K562 (cell line): ENCODE data around the gene PLCL1. TPM values are rescaled to one million over a fixed set of nuclear protein-coding genes. Genes with fewer than 3 reads are reported as not detected.
A peak's percentile ranks its signal among the peaks of the same experiment; 100 is the strongest.

Source experiments
- CBFA2T2 ChIP-seq: fragments of 450-650 bp; conservative IDR thresholded peaks from 2 replicates; pipeline ENCODE4 v1.6.1; 2017; ENCODE audit warnings: mild to moderate bottlenecking
- CEBPB ChIP-seq: fragments of 450-650 bp; IDR thresholded peaks from 2 replicates; pipeline ENCODE4 v1.6.1; 2016; ENCODE audit warnings: missing genetic modification characterization, missing compliant biosample characterization
- CEBPZ ChIP-seq: fragments of 150-350 bp; IDR thresholded peaks from 2 replicates; pipeline ENCODE4 v1.6.1; 2014; ENCODE audit warnings: low read depth, mild to moderate bottlenecking, low read length, borderline replicate concordance
- FOXA3 ChIP-seq, 2 experiments: fragments of 450-650 bp in 1 of 2; sonication (generic) in 1 of 2; formaldehyde crosslinking; IDR thresholded peaks in 1 of 2; conservative IDR thresholded peaks in 1 of 2; 2 replicates each; pipeline versions ENCODE4 v1.4.0 to v1.8.0; 2020 to 2022; ENCODE audit warnings: mild to moderate bottlenecking in 2 of 2, missing genetic modification reagents in 1 of 2
- HDGF ChIP-seq: fragments of 450-650 bp; IDR thresholded peaks from 2 replicates; pipeline ENCODE4 v1.6.1; 2016
- MTA2 ChIP-seq: fragments of 450-650 bp; IDR thresholded peaks from 2 replicates; pipeline ENCODE4 v1.6.1; 2016; ENCODE audit warnings: low read depth
- NCOA1 ChIP-seq: fragments of 450-650 bp; IDR thresholded peaks from 2 replicates; pipeline ENCODE4 v1.6.1; 2016; ENCODE audit warnings: low read depth
- NCOA2 ChIP-seq, 2 experiments: fragments of 450-650 bp; IDR thresholded peaks; 2 replicates each; pipeline ENCODE4 v1.6.1; 2018; ENCODE audit warnings: mild to moderate bottlenecking in 2 of 2, moderate library complexity in 1 of 2; ENCODE audit not compliant: partially characterized antibody in 2 of 2
- SAFB2 ChIP-seq: fragments of 200-400 bp; formaldehyde crosslinking; IDR thresholded peaks from 2 replicates; pipeline ENCODE4 v1.6.1; 2018; ENCODE audit warnings: borderline replicate concordance, low read length, low read depth, moderate library complexity; ENCODE audit not compliant: severe bottlenecking
- TOE1 ChIP-seq, 2 experiments: fragments of 450-650 bp in 1 of 2; sonication (generic) in 1 of 2; formaldehyde crosslinking in 1 of 2; IDR thresholded peaks; 2 replicates each; pipeline versions ENCODE4 v1.7.1 to v1.8.0; 2016 to 2022; ENCODE audit warnings: borderline replicate concordance in 2 of 2, mild to moderate bottlenecking in 2 of 2, antibody characterized with exemption in 1 of 2, inconsistent platforms in 1 of 2, low read depth in 1 of 2, missing genetic modification reagents in 1 of 2, moderate library complexity in 1 of 2
- TRIM24 ChIP-seq, 2 experiments: fragments of 450-650 bp; IDR thresholded peaks; 2 replicates each; pipeline ENCODE4 v1.6.1; 2016
- ZBTB40 ChIP-seq, 2 experiments: fragments of 450-650 bp in 1 of 2; sonication (generic) in 1 of 2; formaldehyde crosslinking in 1 of 2; IDR thresholded peaks; 2 replicates each; pipeline versions ENCODE4 v1.7.1 to v1.9.0; 2016 to 2022; ENCODE audit warnings: inconsistent platforms in 1 of 2, mild to moderate bottlenecking in 1 of 2, missing genetic modification reagents in 1 of 2
- polyA plus RNA-seq, 8 experiments: library from polyadenylated mRNA; depleted of rRNA in 4 of 8; stranded (reverse) in 5 of 8; unstranded in 3 of 8; fragments of >200 nt; fragmentation: Nextera tagmentation in 2 of 8; fragmentation: Illumina TruSeq in 1 of 8; extraction: Ambion mirVana in 2 of 8; extraction: Trizol in 1 of 8; gene quantifications; 2 replicates each; pipeline versions ENCODE4 v1.2.1 to v1.2.3, GENCODE V29; 2011 to 2014; ENCODE audit warnings: inconsistent platforms in 1 of 8, missing spikeins in 1 of 8
- total RNA-seq, 7 experiments: library from RNA; depleted of rRNA in 6 of 7; stranded (reverse); fragments of >200 nt in 6 of 7; fragmentation: Illumina TruSeq in 2 of 7; extraction: Trizol in 2 of 7; gene quantifications; 2 replicates each; pipeline versions ENCODE4 v1.2.1 to v1.2.3, GENCODE V29; 2011 to 2021; ENCODE audit warnings: low replicate concordance in 1 of 7
- TF ChIP-seq, protein P1 (sequence below): fragments of 200-800 bp; sonication (Bioruptor generic); IDR thresholded peaks from 2 replicates; pipeline ENCODE4 v1.6.1; 2017; ENCODE audit warnings: missing genetic modification characterization, missing compliant biosample characterization

Gene PLCL1
- total and polyA plus RNA-seq, 9 of the 15 experiments (the other 6 are each of a cell fraction or from before 2014, with no cell fraction given) = 2.0 to 17.7 (median 8.6) TPM

DNA sequence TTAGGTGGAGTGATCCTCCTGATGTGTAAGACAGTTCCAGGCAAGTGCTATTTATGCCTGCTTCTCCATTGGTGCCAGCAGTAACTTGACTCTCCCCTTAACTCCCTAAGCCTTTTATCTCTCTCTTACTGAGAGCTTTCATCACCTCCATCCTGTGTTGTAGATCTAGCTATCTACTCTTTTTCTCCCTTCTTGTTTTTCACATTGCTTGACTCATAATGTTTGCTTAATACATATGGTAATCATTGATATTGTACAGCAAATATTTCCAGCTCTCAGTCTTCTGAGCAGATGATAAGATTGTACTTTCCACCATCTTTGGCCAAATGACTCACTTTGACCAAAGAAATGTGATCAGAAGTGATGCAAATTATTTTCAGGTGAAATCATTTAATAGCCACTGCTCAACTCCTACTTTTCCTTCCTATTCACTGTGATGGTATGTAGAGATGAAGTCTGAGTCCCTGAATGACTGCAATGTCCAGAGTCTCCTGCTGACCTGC, 165.0 kb downstream of the PLCL1 start (continued):
- TF ChIP-seq CEBPB (tag) (peak; percentile 44; the same call in 1 of the 2 replicates), HDGF (no peak), CEBPZ (no peak), ZBTB40 (IDR thresholded peaks at IDR 0.05) (no peak), ZBTB40 (CRISPR knock-in tag; IDR thresholded peaks at IDR 0.05) (no peak), FOXA3 (CRISPR knock-in tag; conservative IDR thresholded peaks at IDR 0.05 in 1 of 2, IDR thresholded peaks at IDR 0.05 in 1 of 2) (peak in 1 of 2 experiments; percentile 77; a peak in 2 of 4 replicates), NCOA1 (peak; percentile 60; the same call in 1 of the 2 replicates), TRIM24 (IDR thresholded peaks at IDR 0.05) (peak; percentile 88 to 95), CBFA2T2 (peak; percentile 72), SAFB2 (no peak), MTA2 (peak; percentile 46; the same call in 1 of the 2 replicates), NCOA2 (IDR thresholded peaks at IDR 0.05; ENCODE audit: partially characterized antibody in 2 of 2) (peak in 1 of 2 experiments; percentile 37), TOE1 (IDR thresholded peaks at IDR 0.05; ENCODE audit: borderline replicate concordance) (no peak), TOE1 (CRISPR knock-in tag; IDR thresholded peaks at IDR 0.05; ENCODE audit: borderline replicate concordance, low read depth) (no peak)
- TF ChIP-seq, protein P1, sequence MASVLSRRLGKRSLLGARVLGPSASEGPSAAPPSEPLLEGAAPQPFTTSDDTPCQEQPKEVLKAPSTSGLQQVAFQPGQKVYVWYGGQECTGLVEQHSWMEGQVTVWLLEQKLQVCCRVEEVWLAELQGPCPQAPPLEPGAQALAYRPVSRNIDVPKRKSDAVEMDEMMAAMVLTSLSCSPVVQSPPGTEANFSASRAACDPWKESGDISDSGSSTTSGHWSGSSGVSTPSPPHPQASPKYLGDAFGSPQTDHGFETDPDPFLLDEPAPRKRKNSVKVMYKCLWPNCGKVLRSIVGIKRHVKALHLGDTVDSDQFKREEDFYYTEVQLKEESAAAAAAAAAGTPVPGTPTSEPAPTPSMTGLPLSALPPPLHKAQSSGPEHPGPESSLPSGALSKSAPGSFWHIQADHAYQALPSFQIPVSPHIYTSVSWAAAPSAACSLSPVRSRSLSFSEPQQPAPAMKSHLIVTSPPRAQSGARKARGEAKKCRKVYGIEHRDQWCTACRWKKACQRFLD (CRISPR knock-in tag) = no peak
